Endothelial cell of umbilical vein (primary cell): ENCODE measurements around the gene FSTL1. TPM values are rescaled to one million over a fixed set of nuclear protein-coding genes. Genes with fewer than 3 reads are reported as not detected.

ENCODE experiments used
- BruUV-seq: library from RNA; stranded (reverse); fragments of 400-500 nt; replicated peaks from 2 replicates; lab custom pipeline; 2021; lab: Mats Ljungman, UMichigan
- CTCF ChIA-PET: fragments of 300-600, 350-600 bp; sonication (Branson Sonifier 250); formaldehyde crosslinking; loops from one replicate; lab custom pipeline; 2021; ENCODE audit warnings: antibody characterized with exemption, inconsistent platforms; lab: Charles Lee
- POLR2A ChIA-PET: fragments of 300-600, 350-600 bp; sonication (Branson Sonifier 250); formaldehyde crosslinking; loops from one replicate; lab custom pipeline; 2021; ENCODE audit warnings: antibody characterized with exemption, inconsistent platforms; lab: Charles Lee
- DNase-seq: peaks from one replicate; pipeline ENCODE4 v3.0.0-alpha.2; 2011; ENCODE audit warnings: low read depth, low spot score
- FAIRE-seq: peaks from 2 replicates; lab custom pipeline; 2011; peaks lifted over from hg19 to GRCh38; lab: Jason Lieb, UNC
- H2AFZ ChIP-seq: 2 replicates; pipeline ENCODE4 v1.6.0; 2012; ENCODE audit warnings: low read depth, low read length, control low read depth, inconsistent platforms
- H3K27ac ChIP-seq: 2 replicates; pipeline ENCODE4 v1.5.1; 2011; ENCODE audit warnings: low read depth, mild to moderate bottlenecking, control low read depth, low read length, moderate library complexity; ENCODE audit not compliant: insufficient read depth
- H3K27me3 ChIP-seq, 2 experiments: 2 replicates each; pipeline versions ENCODE4 v1.6.0 to v1.6.1; 2011; ENCODE audit warnings: low read length in 2 of 2, mixed read lengths in 1 of 2; ENCODE audit not compliant: control insufficient read depth in 2 of 2, insufficient read depth in 2 of 2
- H3K36me3 ChIP-seq, 2 experiments: 2 replicates in 1 of 2; 3 replicates in 1 of 2; pipeline ENCODE4 v1.5.1; 2011; ENCODE audit warnings: low read length in 2 of 2, mild to moderate bottlenecking in 1 of 2, moderate library complexity in 1 of 2; ENCODE audit not compliant: control insufficient read depth in 2 of 2, insufficient read depth in 2 of 2; ENCODE audit errors: extremely low read depth in 1 of 2
- H3K4me1 ChIP-seq: 3 replicates; pipeline ENCODE4 v1.5.1; 2011; ENCODE audit warnings: mild to moderate bottlenecking, low read length; ENCODE audit not compliant: control insufficient read depth, insufficient read depth; ENCODE audit errors: extremely low read depth
- H3K4me2 ChIP-seq: 2 replicates; pipeline ENCODE4 v1.6.1; 2011; ENCODE audit warnings: low read length, control low read depth, mixed read lengths; ENCODE audit not compliant: insufficient read depth
- H3K4me3 ChIP-seq, 3 experiments: fragments of 200-600 bp in 1 of 3; sonication (generic), shearing (Covaris generic) in 1 of 3; replicated peaks in 1 of 3; 2 replicates each; pipeline ENCODE4 v1.5.1; 2011 to 2016; ENCODE audit warnings: control low read depth in 3 of 3, low read length in 3 of 3, mild to moderate bottlenecking in 2 of 3, inconsistent platforms in 1 of 3, low read depth in 1 of 3, moderate library complexity in 1 of 3; ENCODE audit not compliant: insufficient read depth in 1 of 3
- H3K79me2 ChIP-seq: 2 replicates; pipeline ENCODE4 v1.6.0; 2012; ENCODE audit warnings: low read length, inconsistent platforms; ENCODE audit not compliant: control insufficient read depth, insufficient read depth
- H3K9ac ChIP-seq: replicated peaks from 2 replicates; pipeline ENCODE3; 2011; ENCODE audit warnings: low read length, control low read depth; ENCODE audit not compliant: insufficient read depth; ENCODE audit errors: extremely low read depth
- H3K9me1 ChIP-seq: replicated peaks from 3 replicates; pipeline ENCODE4 v1.6.0; 2011; ENCODE audit warnings: mild to moderate bottlenecking, low read length; ENCODE audit not compliant: control insufficient read depth, insufficient read depth; ENCODE audit errors: extremely low read depth
- H3K9me3 ChIP-seq: replicated peaks from 2 replicates; pipeline ENCODE4 v1.5.1; 2012; ENCODE audit warnings: low read length, inconsistent platforms; ENCODE audit not compliant: control insufficient read depth, insufficient read depth
- H4K20me1 ChIP-seq: replicated peaks from 2 replicates; pipeline ENCODE3; 2011; ENCODE audit warnings: mild to moderate bottlenecking, low read length; ENCODE audit not compliant: control insufficient read depth, insufficient read depth; ENCODE audit errors: extremely low read depth
- CTCF ChIP-seq, 2 donors: IDR thresholded peaks; 1 replicate in 1 of 2; 2 replicates in 1 of 2; pipeline ENCODE4 v1.5.1; 2011; ENCODE audit warnings: low read length in 2 of 2, mild to moderate bottlenecking in 2 of 2, moderate library complexity in 2 of 2, control low read depth in 1 of 2, inconsistent platforms in 1 of 2, low read depth in 1 of 2; ENCODE audit not compliant: insufficient read depth in 1 of 2; ENCODE audit errors: extremely low read depth in 1 of 2
- EZH2 ChIP-seq: IDR thresholded peaks from 2 replicates; pipeline ENCODE4 v1.6.1; 2012; ENCODE audit warnings: borderline replicate concordance, low read depth, mild to moderate bottlenecking, moderate library complexity, low read length, inconsistent platforms; ENCODE audit not compliant: severe bottlenecking
- JUN ChIP-seq: IDR thresholded peaks from 2 replicates; pipeline ENCODE4 v1.6.1; 2011; ENCODE audit warnings: borderline replicate concordance, low read depth; ENCODE audit not compliant: insufficient read length, insufficient read depth
- MYC ChIP-seq: IDR thresholded peaks from one replicate; pipeline ENCODE4 v1.6.1; 2011; ENCODE audit warnings: mild to moderate bottlenecking, low read depth, low read length
- POLR2A ChIP-seq: IDR thresholded peaks from 2 replicates; pipeline ENCODE4 v1.6.1; 2012; ENCODE audit warnings: low read depth, mild to moderate bottlenecking, control low read depth, low read length
- POLR2AphosphoS5 ChIP-seq: IDR thresholded peaks from 2 replicates; pipeline ENCODE4 v1.6.1; 2012; ENCODE audit warnings: low read depth, mild to moderate bottlenecking, control low read depth, low read length, moderate library complexity; ENCODE audit not compliant: insufficient read depth
- dilution Hi-C: fragments of 300-500 bp; cut with MboI; formaldehyde crosslinking; loops from one replicate; pipeline ENCODE4 v1.15.0; 2019; ENCODE audit warnings: low sequenced_read_pairs; ENCODE audit not compliant: extremely low pct_ligation_motif_present
- intact Hi-C: fragments of 100-400 bp; cut with micrococcal nuclease; formaldehyde crosslinking; loops from one replicate; pipeline ENCODE4 v1.10.0; 2022
- polyA plus RNA-seq, 4 experiments: library from polyadenylated mRNA; depleted of rRNA in 3 of 4; stranded (reverse) in 3 of 4; unstranded in 1 of 4; fragments of >200 nt; gene quantifications; 2 replicates each; pipeline versions ENCODE4 v1.2.1 to v1.2.3, GENCODE V29; 2011 to 2012; ENCODE audit warnings: missing spikeins in 1 of 4
- total RNA-seq: library from RNA; stranded (reverse); gene quantifications from 2 replicates; pipeline ENCODE4 v1.2.3, GENCODE V29; 2021

Gene FSTL1
- total and polyA plus RNA-seq, 2 donors (not counting 3 experiments of a cell fraction or from before 2014, with no cell fraction given) = 235 to 562 TPM

GRCh38 chr3:120420928-120421551 lies 29.8 kb downstream of the FSTL1 start:
- DNase-seq = peak; percentile 83

More at GRCh38 chr3:120420928-120421551, 29.8 kb downstream of the FSTL1 start:
- Histone ChIP-seq H3K9me1 (no peaks in the 10 kb centered on the region), H3K36me3 (peaks cover 0 to 3% of the 10 kb centered on the region in 2 experiments), H3K4me2 (no peak overlapping the region), H3K79me2 (peaks cover 23% of the 10 kb centered on the region), H3K27me3 (no peaks in the 10 kb centered on the region), H3K27ac (peak overlapping the region; percentile 6), H3K9ac (no peak overlapping the region), H3K9me3 (no peaks in the 10 kb centered on the region), H4K20me1 (no peaks in the 10 kb centered on the region), H3K4me3 (no peak overlapping the region), H3K4me1 (peaks cover 28% of the 10 kb centered on the region), H2AFZ (no peak overlapping the region)
- BruUV-seq = no TSS peak
- ChIA-PET POLR2A (interaction anchor here (1.1 to 1.5 kb wide), 2 partner anchors 28 to 138 kb away, joined by 3 read pairs; no protein-coding TSS in a partner anchor), CTCF (interaction anchor here (0.9 to 9.5 kb wide), 7 partner anchors 19 to 374 kb away, joined by 3 to 367 read pairs (median 6); partner anchors contain the start of gene FSTL1)
- FAIRE-seq = peak; percentile 18
- TF ChIP-seq EZH2 = no peak
- TF ChIP-seq JUN = no peak
- no peak for TF ChIP-seq POLR2AphosphoS5
- TF ChIP-seq MYC = no peak
- TF ChIP-seq POLR2A = no peak
- peak; percentile 15 to 29 for TF ChIP-seq CTCF (IDR thresholded peaks at IDR 0.05; ENCODE audit: extremely low read depth in 1 of 2, insufficient read depth in 1 of 2, low read depth in 1 of 2, low read length in 2 of 2)
- dilution Hi-C loops = no loop called here
- intact Hi-C loops = no loop called here
